ENCODE data around the gene CDYL.

DNA sequence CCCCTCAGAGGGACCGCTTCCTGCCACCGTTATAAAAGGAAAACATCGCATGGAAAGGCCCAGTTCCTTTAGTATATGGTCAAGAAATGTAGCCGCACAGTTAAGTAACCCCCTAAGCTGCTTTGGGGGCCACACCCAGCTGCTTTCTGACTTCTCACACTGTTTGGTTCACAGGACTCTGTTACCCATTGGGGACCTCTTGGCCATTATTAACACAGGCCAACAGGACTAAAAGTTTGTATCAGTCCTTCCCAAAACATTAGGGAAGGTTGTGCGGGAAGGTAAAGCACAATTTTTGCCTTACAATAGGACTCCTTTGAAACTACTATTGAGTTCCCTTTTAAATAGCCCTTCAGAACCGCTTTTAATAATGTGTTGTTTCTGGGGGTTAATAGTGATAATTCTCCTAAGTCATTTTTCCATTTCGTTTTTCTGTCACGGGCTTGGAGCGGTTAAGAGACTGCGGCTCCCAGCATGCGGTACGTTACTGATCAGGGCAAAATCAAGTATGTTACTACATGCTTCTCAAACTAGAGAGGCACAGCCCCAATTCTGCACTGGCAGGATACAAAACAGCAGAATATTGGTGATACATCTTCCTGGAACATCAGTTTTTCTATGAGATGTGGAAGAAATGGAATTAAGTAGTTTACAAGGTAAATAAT is 228.3 kb downstream of the CDYL start:
- TF ChIP-seq EZH2 (IDR thresholded peaks at IDR 0.05; ENCODE audit: low read length, unreplicated experiment) (no peak), EZH2phosphoT487 (IDR thresholded peaks at IDR 0.05; ENCODE audit: borderline replicate concordance, low read length) (no peak)
- TF ChIP-seq, protein P1, sequence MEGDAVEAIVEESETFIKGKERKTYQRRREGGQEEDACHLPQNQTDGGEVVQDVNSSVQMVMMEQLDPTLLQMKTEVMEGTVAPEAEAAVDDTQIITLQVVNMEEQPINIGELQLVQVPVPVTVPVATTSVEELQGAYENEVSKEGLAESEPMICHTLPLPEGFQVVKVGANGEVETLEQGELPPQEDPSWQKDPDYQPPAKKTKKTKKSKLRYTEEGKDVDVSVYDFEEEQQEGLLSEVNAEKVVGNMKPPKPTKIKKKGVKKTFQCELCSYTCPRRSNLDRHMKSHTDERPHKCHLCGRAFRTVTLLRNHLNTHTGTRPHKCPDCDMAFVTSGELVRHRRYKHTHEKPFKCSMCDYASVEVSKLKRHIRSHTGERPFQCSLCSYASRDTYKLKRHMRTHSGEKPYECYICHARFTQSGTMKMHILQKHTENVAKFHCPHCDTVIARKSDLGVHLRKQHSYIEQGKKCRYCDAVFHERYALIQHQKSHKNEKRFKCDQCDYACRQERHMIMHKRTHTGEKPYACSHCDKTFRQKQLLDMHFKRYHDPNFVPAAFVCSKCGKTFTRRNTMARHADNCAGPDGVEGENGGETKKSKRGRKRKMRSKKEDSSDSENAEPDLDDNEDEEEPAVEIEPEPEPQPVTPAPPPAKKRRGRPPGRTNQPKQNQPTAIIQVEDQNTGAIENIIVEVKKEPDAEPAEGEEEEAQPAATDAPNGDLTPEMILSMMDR (conservative IDR thresholded peaks at IDR 0.05; ENCODE audit: low read depth, low read length): no peak

Data from PC-3 (cell line).